Measurements from ENCODE around the gene RSPO4.

The RSPO4 gene

GRCh38 chr20:1003920-1004697 is 2.0 kb upstream of the RSPO4 start:
- no peak overlapping the region for H2AFZ ChIP-seq (ENCODE audit: low read depth, low read length)
- no peaks in the 10 kb centered on the region for H4K20me1 ChIP-seq (ENCODE audit: insufficient read depth, low read length)
- TF ChIP-seq CTCF (IDR thresholded peaks at IDR 0.05; ENCODE audit: low read depth, low read length) (no peak), EZH2phosphoT487 (IDR thresholded peaks at IDR 0.05; ENCODE audit: low read depth) (no peak)
- H3K9me3 ChIP-seq (ENCODE audit: insufficient read depth, low read length): no peaks in the 10 kb centered on the region
- H3K4me3 ChIP-seq (ENCODE audit: low read length): no peak overlapping the region
- H3K4me2 ChIP-seq (ENCODE audit: low read length): no peak overlapping the region
- peaks cover 19% of the 10 kb centered on the region for H3K27me3 ChIP-seq (ENCODE audit: low read depth, low read length)
- no peak overlapping the region for H3K9ac ChIP-seq (ENCODE audit: low read length)
- no peaks in the 10 kb centered on the region for H3K36me3 ChIP-seq (replicated peaks; ENCODE audit: low read depth, low read length)
- no peaks in the 10 kb centered on the region for H3K79me2 ChIP-seq (ENCODE audit: low read length)
- no peak overlapping the region for H3K27ac ChIP-seq (ENCODE audit: low read length)
- H3K4me1 ChIP-seq (ENCODE audit: low read length): no peaks in the 10 kb centered on the region; the same call in 1 of the 2 replicates

GRCh38 chr20:1002682-1003561 is 811 bp upstream of the RSPO4 start:
- Histone ChIP-seq H3K4me1 (ENCODE audit: low read length) (no peaks in the 10 kb centered on the region; the same call in 1 of the 2 replicates), H3K27ac (ENCODE audit: low read length) (no peak overlapping the region), H3K9ac (ENCODE audit: low read length) (no peak overlapping the region), H2AFZ (ENCODE audit: low read depth, low read length) (no peak overlapping the region), H3K27me3 (ENCODE audit: low read depth, low read length) (peaks cover 15% of the 10 kb centered on the region), H3K79me2 (ENCODE audit: low read length) (no peaks in the 10 kb centered on the region), H4K20me1 (ENCODE audit: insufficient read depth, low read length) (no peaks in the 10 kb centered on the region), H3K9me3 (ENCODE audit: insufficient read depth, low read length) (no peaks in the 10 kb centered on the region), H3K36me3 (replicated peaks; ENCODE audit: low read depth, low read length) (no peaks in the 10 kb centered on the region), H3K4me3 (ENCODE audit: low read length) (no peak overlapping the region), H3K4me2 (ENCODE audit: low read length) (no peak overlapping the region)
- TF ChIP-seq EZH2phosphoT487 (IDR thresholded peaks at IDR 0.05; ENCODE audit: low read depth): no peak
- no peak for TF ChIP-seq CTCF (IDR thresholded peaks at IDR 0.05; ENCODE audit: low read depth, low read length)

GRCh38 chr20:1001116-1001515 is 995 bp downstream of the RSPO4 start:
- no peak overlapping the region for H3K4me2 ChIP-seq (ENCODE audit: low read length)
- no peaks in the 10 kb centered on the region for H4K20me1 ChIP-seq (ENCODE audit: insufficient read depth, low read length)
- H3K4me3 ChIP-seq (ENCODE audit: low read length): no peak overlapping the region
- H3K4me1 ChIP-seq (ENCODE audit: low read length): no peaks in the 10 kb centered on the region; the same call in 1 of the 2 replicates
- H3K27me3 ChIP-seq (ENCODE audit: low read depth, low read length): peaks cover 10% of the 10 kb centered on the region
- H2AFZ ChIP-seq (ENCODE audit: low read depth, low read length): no peak overlapping the region
- H3K27ac ChIP-seq (ENCODE audit: low read length): no peak overlapping the region
- H3K36me3 ChIP-seq (replicated peaks; ENCODE audit: low read depth, low read length): no peaks in the 10 kb centered on the region
- H3K9me3 ChIP-seq (ENCODE audit: insufficient read depth, low read length): no peaks in the 10 kb centered on the region
- H3K79me2 ChIP-seq (ENCODE audit: low read length): no peaks in the 10 kb centered on the region
- no peak overlapping the region for H3K9ac ChIP-seq (ENCODE audit: low read length)
- TF ChIP-seq CTCF (IDR thresholded peaks at IDR 0.05; ENCODE audit: low read depth, low read length): no peak
- TF ChIP-seq EZH2phosphoT487 (IDR thresholded peaks at IDR 0.05; ENCODE audit: low read depth): no peak

GRCh38 chr20:998231-998830 is 3.8 kb downstream of the RSPO4 start:
- Histone ChIP-seq H3K79me2 (ENCODE audit: low read length) (no peaks in the 10 kb centered on the region), H3K27me3 (ENCODE audit: low read depth, low read length) (peaks cover 10% of the 10 kb centered on the region), H3K4me3 (ENCODE audit: low read length) (no peak overlapping the region)

More at GRCh38 chr20:998231-998830, 3.8 kb downstream of the RSPO4 start:
- Histone ChIP-seq H2AFZ (ENCODE audit: low read depth, low read length) (no peak overlapping the region), H3K36me3 (replicated peaks; ENCODE audit: low read depth, low read length) (no peaks in the 10 kb centered on the region), H3K9ac (ENCODE audit: low read length) (no peak overlapping the region), H3K4me2 (ENCODE audit: low read length) (no peak overlapping the region), H3K27ac (ENCODE audit: low read length) (no peak overlapping the region), H3K4me1 (ENCODE audit: low read length) (no peaks in the 10 kb centered on the region), H3K9me3 (ENCODE audit: insufficient read depth, low read length) (no peaks in the 10 kb centered on the region), H4K20me1 (ENCODE audit: insufficient read depth, low read length) (no peaks in the 10 kb centered on the region)
- TF ChIP-seq CTCF (IDR thresholded peaks at IDR 0.05; ENCODE audit: low read depth, low read length): no peak
- no peak for TF ChIP-seq EZH2phosphoT487 (IDR thresholded peaks at IDR 0.05; ENCODE audit: low read depth)
